GM23338 (cell line): ENCODE data around the gene PFKP. TPM values are rescaled to one million over a fixed set of nuclear protein-coding genes. Genes with fewer than 3 reads are reported as not detected.

Experiments
- ATAC-seq: fragments of 200-7000 bp; cut with Tn5 transposase; 3 replicates; pipeline ENCODE4 v1.9.1; 2020
- DNase-seq: peaks from one replicate; pipeline ENCODE4 v3.0.0-alpha.2; 2015; ENCODE audit warnings: low spot score
- H2AFZ ChIP-seq: fragments of 200-600 bp; sonication (generic); 2 replicates; pipeline ENCODE4 v1.8.0; 2016; ENCODE audit warnings: antibody characterized with exemption, mild to moderate bottlenecking, moderate library complexity
- H3F3A ChIP-seq: fragments of 200-600 bp; sonication (generic); replicated peaks from 2 replicates; pipeline ENCODE4 v1.8.0; 2017; ENCODE audit warnings: antibody characterized with exemption, mixed run types, low read depth
- H3K27ac ChIP-seq: fragments of 200-600 bp; sonication (generic); 2 replicates; pipeline ENCODE4 v1.6.1; 2016; ENCODE audit warnings: low read depth
- H3K27me3 ChIP-seq: fragments of 200-600 bp; sonication (generic); 2 replicates; pipeline ENCODE4 v1.8.0; 2016; ENCODE audit warnings: mild to moderate bottlenecking, mixed run types, moderate library complexity; ENCODE audit not compliant: insufficient read depth
- H3K36me3 ChIP-seq: fragments of 200-600 bp; sonication (generic); 2 replicates; pipeline ENCODE4 v1.8.0; 2016; ENCODE audit warnings: mild to moderate bottlenecking; ENCODE audit not compliant: insufficient read depth
- H3K4me1 ChIP-seq: fragments of 200-600 bp; sonication (generic); 2 replicates; pipeline ENCODE4 v1.8.0; 2016; ENCODE audit warnings: mild to moderate bottlenecking, moderate library complexity; ENCODE audit not compliant: insufficient read depth
- H3K4me2 ChIP-seq: fragments of 200-600 bp; sonication (generic); 2 replicates; pipeline ENCODE4 v1.7.1; 2017; ENCODE audit warnings: mixed run types
- H3K4me3 ChIP-seq: fragments of 200-600 bp; sonication (generic); 2 replicates; pipeline ENCODE4 v1.6.1; 2016; ENCODE audit warnings: mixed run types
- H3K79me2 ChIP-seq: fragments of 200-600 bp; sonication (generic); replicated peaks from 2 replicates; pipeline ENCODE4 v1.8.0; 2017; ENCODE audit warnings: mild to moderate bottlenecking; ENCODE audit not compliant: insufficient read depth
- H3K9me2 ChIP-seq: fragments of 200-600 bp; sonication (generic); 2 replicates; pipeline ENCODE4 v1.8.0; 2017; ENCODE audit not compliant: insufficient read depth
- H4K20me1 ChIP-seq: fragments of 200-600 bp; sonication (generic); replicated peaks from 2 replicates; pipeline ENCODE4 v1.8.0; 2017; ENCODE audit warnings: mild to moderate bottlenecking; ENCODE audit not compliant: insufficient read depth
- H3K27ac Mint-ChIP-seq: 2 replicates; pipeline ENCODE4 v1.8.0; 2020; ENCODE audit warnings: inconsistent platforms, mild to moderate bottlenecking, moderate library complexity, mixed read lengths
- H3K27me3 Mint-ChIP-seq: 3 replicates; pipeline ENCODE4 v1.8.0; 2022; ENCODE audit warnings: low read depth, mild to moderate bottlenecking, moderate library complexity, mixed read lengths, inconsistent platforms; ENCODE audit not compliant: insufficient read depth, poor library complexity
- H3K36me3 Mint-ChIP-seq: 3 replicates; pipeline ENCODE4 v1.8.0; 2021; ENCODE audit warnings: low read depth, mild to moderate bottlenecking, inconsistent platforms, moderate library complexity, mixed read lengths
- H3K4me1 Mint-ChIP-seq: 3 replicates; pipeline ENCODE4 v1.8.0; 2020; ENCODE audit warnings: mild to moderate bottlenecking, inconsistent platforms, mixed read lengths
- H3K4me3 Mint-ChIP-seq: 3 replicates; pipeline ENCODE4 v1.8.0; 2021; ENCODE audit warnings: moderate library complexity, mild to moderate bottlenecking, inconsistent platforms, mixed read lengths
- H3K9me3 Mint-ChIP-seq: 3 replicates; pipeline ENCODE4 v1.8.0; 2020; ENCODE audit warnings: moderate library complexity, mild to moderate bottlenecking, inconsistent platforms, mixed read lengths
- CREB1 ChIP-seq: fragments of 250-450 bp; sonication (Bioruptor Pico); IDR thresholded peaks from 2 replicates; pipeline ENCODE4 v1.5.0; 2020; ENCODE audit warnings: low read depth, mild to moderate bottlenecking, moderate library complexity
- CTCF ChIP-seq, 2 experiments: fragments of 200-600 bp in 1 of 2; sonication (generic) in 1 of 2; conservative IDR thresholded peaks; 2 replicates each; pipeline versions ENCODE4 v1.5.1 to v1.6.1; 2016 to 2017; ENCODE audit warnings: antibody characterized with exemption in 2 of 2, low read depth in 2 of 2, mild to moderate bottlenecking in 2 of 2, moderate library complexity in 1 of 2
- ETS1 ChIP-seq: IDR thresholded peaks from 2 replicates; pipeline ENCODE4 v1.6.1; 2016; ENCODE audit warnings: antibody characterized with exemption
- EZH2 ChIP-seq: fragments of 200-600 bp; sonication (generic); IDR thresholded peaks from one replicate; pipeline ENCODE4 v1.8.0; 2017; ENCODE audit warnings: antibody characterized with exemption, mild to moderate bottlenecking, low read depth; ENCODE audit not compliant: unreplicated experiment
- EZH2phosphoT487 ChIP-seq: fragments of 200-600 bp; sonication (generic); IDR thresholded peaks from one replicate; pipeline ENCODE4 v1.8.1; 2018; ENCODE audit warnings: antibody characterized with exemption; ENCODE audit not compliant: unreplicated experiment
- JUNB ChIP-seq: IDR thresholded peaks from one replicate; pipeline ENCODE4 v1.6.1; 2016; ENCODE audit warnings: antibody characterized with exemption; ENCODE audit not compliant: unreplicated experiment
- NANOG ChIP-seq: IDR thresholded peaks from 2 replicates; pipeline ENCODE4 v1.6.1; 2016; ENCODE audit warnings: antibody characterized with exemption, borderline replicate concordance
- POLR2AphosphoS5 ChIP-seq: IDR thresholded peaks from 2 replicates; pipeline ENCODE4 v1.6.1; 2016; ENCODE audit warnings: antibody characterized with exemption, low read depth
- REST ChIP-seq: IDR thresholded peaks from one replicate; pipeline ENCODE4 v1.6.1; 2018; ENCODE audit warnings: antibody characterized with exemption; ENCODE audit not compliant: unreplicated experiment
- ZNF331 ChIP-seq: fragments of 250-450 bp; sonication (Bioruptor Pico); IDR thresholded peaks from 2 replicates; pipeline ENCODE4 v1.5.0; 2020; ENCODE audit warnings: low read depth, mild to moderate bottlenecking, moderate library complexity
- polyA plus RNA-seq: library from polyadenylated mRNA; unstranded; fragments of >200 nt; fragmentation: Nextera tagmentation; extraction: Ambion mirVana; gene quantifications from 2 replicates; pipeline ENCODE4 v1.2.1, GENCODE V29; 2016
- total RNA-seq: library from RNA; depleted of rRNA; stranded (reverse); fragments of >200 nt; shearing (Covaris generic); gene quantifications from 2 replicates; pipeline ENCODE4 v1.2.3, GENCODE V29; 2014

PFKP gene
- total and polyA plus RNA-seq, 2 experiments from 2014 or later, result 56.3 to 120 TPM

GRCh38 chr10:3159152-3159551, 91.8 kb downstream of the PFKP start:
- Histone ChIP-seq H2AFZ (no peak overlapping the region), H3K4me2 (no peak overlapping the region), H3K27me3 (no peaks in the 10 kb centered on the region), H3K36me3 (peaks cover 5% of the 10 kb centered on the region), H3K79me2 (no peaks in the 10 kb centered on the region), H3K9me2 (no peaks in the 10 kb centered on the region), H3K27ac (0 out of 2 replicates have a peak overlapping the region, but pooled peaks have one; percentile 19), H3F3A (no peaks in the 10 kb centered on the region), H3K4me3 (no peak overlapping the region), H4K20me1 (no peaks in the 10 kb centered on the region; the same call in 1 of the 2 replicates), H3K4me1 (no peaks in the 10 kb centered on the region)
- Mint-ChIP-seq H3K4me1 (no peaks in the 10 kb centered on the region), H3K27me3 (no peaks in the 10 kb centered on the region), H3K27ac (no peak overlapping the region), H3K4me3 (no peak overlapping the region), H3K9me3 (no peaks in the 10 kb centered on the region), H3K36me3 (peaks cover 51% of the 10 kb centered on the region)
- no peak for ATAC-seq
- DNase-seq, result no peak
- no peak for TF ChIP-seq NANOG
- TF ChIP-seq CREB1 (CRISPR knock-in tag), result no peak
- no peak for TF ChIP-seq JUNB
- no peak for TF ChIP-seq ETS1
- no peak for TF ChIP-seq POLR2AphosphoS5
- no peak for TF ChIP-seq REST
- no peak for TF ChIP-seq ZNF331 (CRISPR knock-in tag)
- no peak for TF ChIP-seq EZH2
- no peak for TF ChIP-seq EZH2phosphoT487

- ATAC-seq (peak; percentile 98), DNase-seq (peak; percentile 66)
- Histone ChIP-seq H2AFZ (no peak overlapping the region), H3K4me1 (no peaks in the 10 kb centered on the region), H3K36me3 (peaks cover 10% of the 10 kb centered on the region), H3K9me2 (no peaks in the 10 kb centered on the region), H3K79me2 (no peaks in the 10 kb centered on the region), H3K27ac (no peak overlapping the region), H3K4me2 (no peak overlapping the region), H4K20me1 (no peaks in the 10 kb centered on the region; the same call in 1 of the 2 replicates), H3K4me3 (no peak overlapping the region), H3K27me3 (no peaks in the 10 kb centered on the region), H3F3A (no peaks in the 10 kb centered on the region)
- H3K36me3 Mint-ChIP-seq, result peaks cover 48% of the 10 kb centered on the region
- no peaks in the 10 kb centered on the region for H3K4me1 Mint-ChIP-seq
- no peak overlapping the region for H3K4me3 Mint-ChIP-seq
- no peak overlapping the region for H3K27ac Mint-ChIP-seq
- H3K27me3 Mint-ChIP-seq, result peaks cover 2% of the 10 kb centered on the region
- no peaks in the 10 kb centered on the region for H3K9me3 Mint-ChIP-seq
- TF ChIP-seq CTCF (conservative IDR thresholded peaks at IDR 0.05; ENCODE audit: low read depth in 2 of 2), result peak; percentile 55 to 60
These were observed 95.2 kb downstream of the PFKP start for GRCh38 chr10:3162533-3162932.
